T1000 (cell line): ENCODE data around the gene VEGFA.

ENCODE experiments used
- DNase-seq: peaks from one replicate; lab custom pipeline; 2025; ENCODE audit warnings: mixed read lengths; lab: John Stamatoyannopoulos, UW

The VEGFA gene

GRCh38 chr6:43785220-43785752, 15.3 kb downstream of the VEGFA start:
- DNase-seq: no peak

- DNase-seq: no peak
Observed at GRCh38 chr6:43785904-43786303, 15.9 kb downstream of the VEGFA start.

GRCh38 chr6:43786664-43787329, 16.8 kb downstream of the VEGFA start:
- DNase-seq: no peak

- no peak for DNase-seq
Observed at GRCh38 chr6:43788301-43788700, 18.3 kb downstream of the VEGFA start.

GRCh38 chr6:43789447-43789846, 19.4 kb downstream of the VEGFA start:
- DNase-seq: no peak

- DNase-seq: no peak
Observed at GRCh38 chr6:43790031-43790430, 20.0 kb downstream of the VEGFA start.

- no peak for DNase-seq
Observed at GRCh38 chr6:43791745-43792422, 21.9 kb downstream of the VEGFA start.

GRCh38 chr6:43793154-43793874, 23.3 kb downstream of the VEGFA start:
- no peak for DNase-seq

- DNase-seq: no peak
Observed at GRCh38 chr6:43793875-43794242, 23.8 kb downstream of the VEGFA start.

- no peak for DNase-seq
Observed at GRCh38 chr6:43795421-43795820, 25.4 kb downstream of the VEGFA start.

GRCh38 chr6:43796168-43796567, 26.2 kb downstream of the VEGFA start:
- no peak for DNase-seq

- no peak for DNase-seq
Observed at GRCh38 chr6:43796903-43797890, 27.2 kb downstream of the VEGFA start.

- no peak for DNase-seq
Observed at GRCh38 chr6:43797919-43798318, 27.9 kb downstream of the VEGFA start.

GRCh38 chr6:43798688-43799444, 28.9 kb downstream of the VEGFA start:
- DNase-seq: peak; percentile 55

GRCh38 chr6:43799551-43800297, 29.7 kb downstream of the VEGFA start:
- no peak for DNase-seq

GRCh38 chr6:43800298-43800623, 30.2 kb downstream of the VEGFA start:
- DNase-seq: no peak

GRCh38 chr6:43800746-43801494, 30.9 kb downstream of the VEGFA start:
- DNase-seq: no peak

- DNase-seq: no peak
Observed at GRCh38 chr6:43801495-43802181, 31.6 kb downstream of the VEGFA start.
